Activated naive CD8-positive, alpha-beta T cell treated with anti-CD3 and anti-CD28 coated beads, Interleukin-2, amount 50 U/mL, for 24 hours (primary cell): Measurements from ENCODE around the gene DDX10.

ENCODE experiments used
- ATAC-seq: fragments of 150-1000 bp; cut with Tn5 transposase; one replicate; pipeline ENCODE4 v1.10.0; 2021
- DNase-seq: peaks from one replicate; pipeline ENCODE4 v3.0.0; 2021
- H3K27ac Mint-ChIP-seq: one replicate; pipeline ENCODE4 v1.8.0; 2021; ENCODE audit warnings: mild to moderate bottlenecking, mixed read lengths
- H3K27me3 Mint-ChIP-seq: one replicate; pipeline ENCODE4 v1.8.0; 2021; ENCODE audit warnings: mixed read lengths
- H3K36me3 Mint-ChIP-seq: one replicate; pipeline ENCODE4 v1.8.0; 2021; ENCODE audit warnings: low read depth, mixed read lengths
- H3K4me1 Mint-ChIP-seq: one replicate; pipeline ENCODE4 v1.8.0; 2021; ENCODE audit warnings: mixed read lengths
- H3K4me3 Mint-ChIP-seq: one replicate; pipeline ENCODE4 v1.8.0; 2021; ENCODE audit warnings: mild to moderate bottlenecking, moderate library complexity, mixed read lengths
- H3K9me3 Mint-ChIP-seq: one replicate; pipeline ENCODE4 v1.8.0; 2021; ENCODE audit warnings: mixed read lengths

Gene DDX10

DNA sequence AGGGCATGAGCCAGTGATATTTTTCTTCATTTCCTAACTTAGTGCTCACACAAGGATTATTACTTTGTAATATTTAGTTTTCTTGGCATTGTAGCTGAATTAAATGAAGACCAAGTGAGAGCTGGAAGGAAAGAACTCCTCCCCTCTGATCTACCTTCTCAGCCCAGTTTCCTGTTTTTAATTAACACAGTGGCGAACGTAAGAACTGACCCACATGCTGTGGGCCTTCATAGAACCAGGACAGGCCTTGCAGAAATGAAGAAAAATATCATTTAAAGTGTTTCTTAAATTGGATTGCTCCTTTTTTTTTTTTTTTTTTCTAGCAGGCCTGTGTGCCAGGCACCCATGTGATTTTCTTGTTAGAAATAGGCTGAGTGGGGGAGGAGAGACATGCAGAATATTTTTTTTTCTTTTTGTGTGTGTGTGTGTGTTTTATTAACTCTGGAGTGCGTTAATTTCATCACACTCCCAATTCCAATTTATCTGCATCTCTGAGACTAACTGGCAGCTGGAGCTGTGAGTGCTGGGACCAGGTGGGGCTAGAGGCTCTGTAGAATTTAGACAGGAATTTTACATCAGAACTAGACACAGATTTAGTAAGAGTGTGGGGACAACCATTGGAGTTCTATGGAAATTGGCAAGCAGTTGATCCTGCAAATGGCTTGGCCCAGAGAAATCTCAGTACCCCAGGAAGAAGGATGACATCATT, 320.5 kb downstream of the DDX10 start:
- ATAC-seq (no peak), DNase-seq (no peak)
- no peak overlapping the region for H3K27ac Mint-ChIP-seq
- no peaks in the 10 kb centered on the region for H3K36me3 Mint-ChIP-seq
- H3K4me1 Mint-ChIP-seq = no peaks in the 10 kb centered on the region
- no peaks in the 10 kb centered on the region for H3K27me3 Mint-ChIP-seq
- H3K9me3 Mint-ChIP-seq = peaks cover 4% of the 10 kb centered on the region
- H3K4me3 Mint-ChIP-seq = no peak overlapping the region

DNA sequence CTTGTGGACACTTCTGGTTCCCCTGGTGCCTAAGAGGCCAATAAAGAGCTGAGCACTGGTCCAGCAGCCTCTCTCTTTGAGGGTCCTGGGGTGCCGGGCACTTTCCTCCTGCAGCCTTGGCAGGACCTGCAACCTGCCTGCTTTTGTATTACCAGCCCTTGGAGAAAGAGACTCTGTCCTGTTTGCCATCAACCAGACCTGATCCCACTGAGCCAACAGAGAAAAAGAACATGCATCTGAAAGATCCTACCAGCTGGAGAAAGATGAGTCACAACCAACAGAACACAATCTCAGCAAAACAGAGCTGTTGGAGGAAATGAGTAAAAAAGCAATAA, 321.0 kb downstream of the DDX10 start:
- Mint-ChIP-seq H3K4me3 (no peak overlapping the region), H3K27ac (no peak overlapping the region), H3K36me3 (no peaks in the 10 kb centered on the region), H3K27me3 (no peaks in the 10 kb centered on the region), H3K9me3 (peaks cover 1% of the 10 kb centered on the region), H3K4me1 (no peaks in the 10 kb centered on the region)
- no peak for ATAC-seq
- DNase-seq = no peak
